OCI-LY1 (cell line): Measurements from ENCODE around the gene COPE.

Experiments
- H2AFZ ChIP-seq: fragments of 200-600 bp; sonication (generic), shearing (Covaris generic); 2 replicates; pipeline ENCODE4 v1.6.0; 2014; ENCODE audit warnings: antibody characterized with exemption, mild to moderate bottlenecking, low read length
- H3F3A ChIP-seq: fragments of 200-600 bp; sonication (generic), shearing (Covaris generic); 2 replicates; pipeline ENCODE4 v1.6.0; 2014; ENCODE audit warnings: mild to moderate bottlenecking, antibody characterized with exemption, low read length, moderate library complexity; ENCODE audit not compliant: insufficient read depth
- H3K27ac ChIP-seq: fragments of 200-600 bp; sonication (generic); 2 replicates; pipeline ENCODE4 v1.5.1; 2014; ENCODE audit warnings: low read length, mixed run types, mild to moderate bottlenecking, low read depth; ENCODE audit not compliant: poor library complexity, severe bottlenecking
- H3K27me3 ChIP-seq: fragments of 200-600 bp; sonication (generic); 2 replicates; pipeline ENCODE4 v1.6.0; 2014; ENCODE audit warnings: antibody characterized with exemption, mild to moderate bottlenecking, low read length, moderate library complexity; ENCODE audit not compliant: insufficient read depth
- H3K36me3 ChIP-seq: fragments of 200-600 bp; sonication (generic); 2 replicates; pipeline ENCODE4 v1.6.1; 2014; ENCODE audit warnings: mild to moderate bottlenecking, antibody characterized with exemption, low read length, moderate library complexity, mixed read lengths; ENCODE audit not compliant: insufficient read depth
- H3K4me1 ChIP-seq: fragments of 200-600 bp; sonication (generic); 2 replicates; pipeline ENCODE4 v1.5.1; 2014; ENCODE audit warnings: mild to moderate bottlenecking, low read length, moderate library complexity; ENCODE audit not compliant: insufficient read depth, severe bottlenecking
- H3K4me2 ChIP-seq: fragments of 200-600 bp; sonication (generic), shearing (Covaris generic); 2 replicates; pipeline ENCODE4 v1.6.1; 2014; ENCODE audit warnings: low read length
- H3K4me3 ChIP-seq: fragments of 200-600 bp; sonication (generic); 2 replicates; pipeline ENCODE4 v1.5.1; 2014; ENCODE audit warnings: low read length, low read depth, mild to moderate bottlenecking, mixed read lengths; ENCODE audit not compliant: poor library complexity, severe bottlenecking
- H3K79me2 ChIP-seq: fragments of 200-600 bp; shearing (Covaris generic); 2 replicates; pipeline ENCODE4 v1.6.1; 2016; ENCODE audit warnings: mixed run types, low read length, mixed read lengths; ENCODE audit not compliant: insufficient read depth
- H3K9ac ChIP-seq: fragments of 200-600 bp; sonication (generic), shearing (Covaris generic); 2 replicates; pipeline ENCODE4 v1.6.1; 2014; ENCODE audit warnings: mild to moderate bottlenecking, low read length, mixed read lengths
- H3K9me2 ChIP-seq: fragments of 200-600 bp; sonication (generic), shearing (Covaris generic); 2 replicates; pipeline ENCODE4 v1.6.1; 2014; ENCODE audit warnings: low read depth, mild to moderate bottlenecking, low read length, mixed read lengths
- H3K9me3 ChIP-seq: fragments of 200-600 bp; shearing (Covaris generic); 2 replicates; pipeline ENCODE4 v1.6.1; 2014; ENCODE audit warnings: low read length, mixed read lengths
- H4K20me1 ChIP-seq: fragments of 200-600 bp; sonication (generic), shearing (Covaris generic); 2 replicates; pipeline ENCODE4 v1.6.0; 2016; ENCODE audit warnings: mild to moderate bottlenecking, low read length; ENCODE audit not compliant: insufficient read depth
- EZH2 ChIP-seq: fragments of 200-600 bp; sonication (generic), shearing (Covaris generic); IDR thresholded peaks from 2 replicates; pipeline ENCODE4 v1.8.0; 2017; ENCODE audit warnings: borderline replicate concordance, mixed run types, mild to moderate bottlenecking, antibody characterized with exemption, low read length, moderate library complexity, mixed read lengths
- TF ChIP-seq, protein P1 (sequence below): fragments of 200-600 bp; sonication (generic), shearing (Covaris generic); IDR thresholded peaks from 2 replicates; pipeline ENCODE4 v1.5.1; 2017; ENCODE audit warnings: mild to moderate bottlenecking, antibody characterized with exemption, low read length, moderate library complexity, mixed read lengths

COPE gene

DNA sequence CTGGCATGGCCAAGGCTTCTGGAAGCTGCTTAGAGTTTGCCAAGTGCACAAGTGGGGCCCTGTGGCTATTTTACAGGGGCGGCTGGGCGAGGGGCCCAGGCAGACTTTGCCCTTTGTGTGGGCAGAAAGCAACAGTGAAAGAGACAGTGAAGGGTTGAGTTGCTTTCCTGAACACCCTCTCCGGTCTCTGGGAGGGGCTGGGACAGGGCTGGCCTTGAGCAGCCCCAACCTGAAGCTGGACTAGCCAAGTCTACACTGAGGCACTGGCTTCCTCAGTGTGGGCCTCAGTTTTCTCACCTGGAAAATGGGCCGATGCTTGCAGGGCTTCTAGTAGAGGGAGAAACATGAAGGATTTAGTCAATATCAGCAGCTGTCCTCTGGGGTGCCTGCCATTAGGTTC lies 24.3 kb upstream of the COPE start:
- H3K27me3 ChIP-seq, result peaks cover 3% of the 10 kb centered on the region; the same call in 1 of the 2 replicates
- H3K4me3 ChIP-seq, result no peak overlapping the region
- no peak overlapping the region for H3K4me2 ChIP-seq
- peaks cover 23% of the 10 kb centered on the region for H3K4me1 ChIP-seq
- no peaks in the 10 kb centered on the region for H4K20me1 ChIP-seq
- H3K36me3 ChIP-seq, result no peaks in the 10 kb centered on the region; the same call in 1 of the 2 replicates
- H3K9me2 ChIP-seq, result no peaks in the 10 kb centered on the region
- H2AFZ ChIP-seq, result no peak overlapping the region
- H3K79me2 ChIP-seq, result no peaks in the 10 kb centered on the region
- TF ChIP-seq, protein P1, sequence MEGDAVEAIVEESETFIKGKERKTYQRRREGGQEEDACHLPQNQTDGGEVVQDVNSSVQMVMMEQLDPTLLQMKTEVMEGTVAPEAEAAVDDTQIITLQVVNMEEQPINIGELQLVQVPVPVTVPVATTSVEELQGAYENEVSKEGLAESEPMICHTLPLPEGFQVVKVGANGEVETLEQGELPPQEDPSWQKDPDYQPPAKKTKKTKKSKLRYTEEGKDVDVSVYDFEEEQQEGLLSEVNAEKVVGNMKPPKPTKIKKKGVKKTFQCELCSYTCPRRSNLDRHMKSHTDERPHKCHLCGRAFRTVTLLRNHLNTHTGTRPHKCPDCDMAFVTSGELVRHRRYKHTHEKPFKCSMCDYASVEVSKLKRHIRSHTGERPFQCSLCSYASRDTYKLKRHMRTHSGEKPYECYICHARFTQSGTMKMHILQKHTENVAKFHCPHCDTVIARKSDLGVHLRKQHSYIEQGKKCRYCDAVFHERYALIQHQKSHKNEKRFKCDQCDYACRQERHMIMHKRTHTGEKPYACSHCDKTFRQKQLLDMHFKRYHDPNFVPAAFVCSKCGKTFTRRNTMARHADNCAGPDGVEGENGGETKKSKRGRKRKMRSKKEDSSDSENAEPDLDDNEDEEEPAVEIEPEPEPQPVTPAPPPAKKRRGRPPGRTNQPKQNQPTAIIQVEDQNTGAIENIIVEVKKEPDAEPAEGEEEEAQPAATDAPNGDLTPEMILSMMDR, result no peak
- no peak for TF ChIP-seq EZH2
- no peak overlapping the region for H3K9ac ChIP-seq
- no peaks in the 10 kb centered on the region for H3F3A ChIP-seq
- H3K9me3 ChIP-seq, result no peaks in the 10 kb centered on the region
- H3K27ac ChIP-seq, result no peak overlapping the region

DNA sequence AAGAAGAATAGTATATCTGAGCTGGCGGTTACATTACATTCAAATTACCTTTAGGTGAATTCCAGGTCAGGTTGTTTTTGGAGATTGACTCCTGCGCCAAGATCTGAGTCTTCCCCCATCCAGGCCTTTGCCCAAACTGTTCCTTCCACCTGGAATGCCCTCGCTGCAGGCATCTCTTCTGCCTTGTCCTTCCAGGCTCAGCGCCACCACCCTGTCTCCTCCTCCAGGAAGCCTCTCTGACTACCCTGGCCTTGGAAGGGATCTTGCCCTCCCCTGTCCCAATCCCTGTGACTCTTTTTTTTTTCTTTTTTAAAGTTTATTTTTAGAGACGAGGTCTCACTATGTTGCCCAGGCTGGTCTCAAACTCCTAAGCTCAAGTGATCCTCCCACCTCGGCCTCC lies 23.5 kb upstream of the COPE start:
- H3K9ac ChIP-seq, result no peak overlapping the region
- H3K27me3 ChIP-seq, result peaks cover 3% of the 10 kb centered on the region; the same call in 1 of the 2 replicates
- peaks cover 22% of the 10 kb centered on the region for H3K4me1 ChIP-seq
- H3K4me2 ChIP-seq, result no peak overlapping the region
- no peak overlapping the region for H3K4me3 ChIP-seq
- no peaks in the 10 kb centered on the region for H3K9me2 ChIP-seq
- no peaks in the 10 kb centered on the region for H3K79me2 ChIP-seq
- H3F3A ChIP-seq, result no peaks in the 10 kb centered on the region
- H3K9me3 ChIP-seq, result no peaks in the 10 kb centered on the region
- TF ChIP-seq, protein P1, result no peak
- TF ChIP-seq EZH2, result no peak
- no peak overlapping the region for H3K27ac ChIP-seq
- no peaks in the 10 kb centered on the region; the same call in 1 of the 2 replicates for H3K36me3 ChIP-seq
- H2AFZ ChIP-seq, result no peak overlapping the region
- H4K20me1 ChIP-seq, result no peaks in the 10 kb centered on the region

DNA sequence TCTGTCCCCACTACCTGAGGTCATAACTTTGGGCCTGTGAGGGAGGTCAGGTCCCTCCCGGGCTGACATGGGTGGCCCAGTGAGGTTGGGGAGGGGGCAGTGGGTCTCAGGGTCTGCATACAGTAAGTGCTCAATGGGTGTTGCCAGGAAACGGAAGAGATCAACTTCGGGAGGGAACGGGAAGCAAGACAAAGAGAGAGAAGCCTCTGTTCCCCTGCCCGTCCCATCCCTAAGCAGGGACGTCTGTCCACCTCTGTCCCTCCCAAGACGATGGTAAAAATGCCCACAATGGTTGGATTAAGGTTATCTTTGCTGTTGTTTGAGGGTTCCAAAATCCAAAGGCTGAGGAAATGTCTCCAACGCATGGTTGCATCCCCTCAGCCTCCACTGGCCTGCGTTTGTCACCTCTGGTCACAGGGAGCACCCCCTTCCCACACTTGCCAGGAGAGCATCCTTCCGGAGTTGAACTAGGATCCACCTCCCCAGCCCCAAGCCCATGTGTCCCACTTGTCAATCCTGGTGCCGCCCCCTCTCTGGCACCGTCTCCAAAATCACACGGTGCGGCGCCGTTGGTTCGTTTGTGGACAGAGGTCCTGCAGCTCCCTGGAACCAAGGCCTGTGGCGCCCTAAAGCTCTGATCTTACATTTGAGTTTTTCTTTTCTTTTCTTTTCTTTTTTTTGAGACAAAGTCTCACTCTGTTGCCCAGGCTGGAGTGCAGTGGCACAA lies 22.6 kb upstream of the COPE start:
- Histone ChIP-seq H3K79me2 (no peaks in the 10 kb centered on the region), H3K36me3 (no peaks in the 10 kb centered on the region), H3F3A (no peaks in the 10 kb centered on the region), H2AFZ (no peak overlapping the region), H3K4me1 (peaks cover 13% of the 10 kb centered on the region), H3K27ac (no peak overlapping the region), H3K4me3 (no peak overlapping the region), H3K4me2 (no peak overlapping the region), H3K9me2 (no peaks in the 10 kb centered on the region), H3K27me3 (peaks cover 3% of the 10 kb centered on the region; the same call in 1 of the 2 replicates), H4K20me1 (no peaks in the 10 kb centered on the region), H3K9me3 (no peaks in the 10 kb centered on the region), H3K9ac (no peak overlapping the region)
- TF ChIP-seq EZH2, result no peak
